HCT116 (cell line): Measurements from ENCODE around the gene CERS6. TPM values are rescaled to one million over a fixed set of nuclear protein-coding genes. Genes with fewer than 3 reads are reported as not detected.

Experiments
- ATAC-seq: fragments of 200-7000 bp; cut with Tn5 transposase; 2 replicates; pipeline ENCODE4 v1.9.1; 2020; ENCODE audit warnings: mild to moderate bottlenecking, moderate library complexity
- BruUV-seq: library from RNA; stranded (reverse); fragments of 400-500 nt; replicated peaks from 2 replicates; lab custom pipeline; 2021; lab: Mats Ljungman, UMichigan
- CTCF ChIA-PET: fragments of 300-600 bp; sonication (Branson Sonifier 250); formaldehyde crosslinking; loops from one replicate; lab custom pipeline; 2021; ENCODE audit warnings: antibody characterized with exemption; lab: Charles Lee
- POLR2A ChIA-PET: fragments of 300-600, 350-600 bp; sonication (Branson Sonifier 250); formaldehyde crosslinking; loops from one replicate; lab custom pipeline; 2021; ENCODE audit warnings: antibody characterized with exemption; lab: Charles Lee
- RAD21 ChIA-PET, 2 experiments: fragments of 300-600 bp; sonication (Branson Sonifier 250); formaldehyde crosslinking; loops; one replicate each; lab custom pipeline; 2023; ENCODE audit warnings: low total read pairs in 2 of 2; ENCODE audit not compliant: uncharacterized antibody in 2 of 2, unreplicated experiment in 2 of 2, low non-redundant PET in 1 of 2; lab: Charles Lee
- DNase-seq: peaks from one replicate; pipeline ENCODE4 v3.0.0-alpha.2; 2010; ENCODE audit warnings: low read depth, low spot score
- H2AFZ ChIP-seq: fragments of 200-600 bp; shearing (Covaris generic), sonication (generic); 2 replicates; pipeline ENCODE4 v1.6.1; 2017; ENCODE audit warnings: low read depth, mixed run types, mixed read lengths, antibody characterized with exemption, low read length; ENCODE audit not compliant: poor library complexity, severe bottlenecking
- H3K27ac ChIP-seq: 2 replicates; pipeline ENCODE4 v1.5.1; 2012; ENCODE audit warnings: low read depth, low read length
- H3K27me3 ChIP-seq: fragments of 200-600 bp; sonication (generic); 2 replicates; pipeline ENCODE4 v1.6.1; 2016; ENCODE audit warnings: mixed run types, low read length, mixed read lengths; ENCODE audit not compliant: insufficient read depth
- H3K36me3 ChIP-seq, 2 experiments: fragments of 200-500 bp in 1 of 2; fragments of 200-600 bp in 1 of 2; sonication (Bioruptor generic) in 1 of 2; sonication (generic) in 1 of 2; 2 replicates each; pipeline versions ENCODE4 v1.5.1 to v1.6.1; 2014 to 2016; ENCODE audit warnings: low read length in 2 of 2, inconsistent platforms in 1 of 2, mixed read lengths in 1 of 2, mixed run types in 1 of 2; ENCODE audit not compliant: insufficient read depth in 2 of 2, control insufficient read depth in 1 of 2
- H3K4me1 ChIP-seq, 2 experiments: fragments of 200-600 bp in 1 of 2; sonication (generic) in 1 of 2; 2 replicates each; pipeline versions ENCODE4 v1.5.1 to v1.6.1; 2012 to 2017; ENCODE audit warnings: low read length in 2 of 2, inconsistent platforms in 1 of 2, mild to moderate bottlenecking in 1 of 2, mixed read lengths in 1 of 2, mixed run types in 1 of 2, moderate library complexity in 1 of 2; ENCODE audit not compliant: insufficient read depth in 2 of 2, control insufficient read depth in 1 of 2
- H3K4me2 ChIP-seq: fragments of 200-600 bp; sonication (generic); 2 replicates; pipeline ENCODE4 v1.6.1; 2017; ENCODE audit warnings: mixed run types, low read length, mixed read lengths
- H3K4me3 ChIP-seq, 2 experiments: fragments of 200-600 bp in 1 of 2; sonication (generic) in 1 of 2; replicated peaks in 1 of 2; 2 replicates each; pipeline ENCODE4 v1.5.1; 2011 to 2016; ENCODE audit warnings: low read length in 2 of 2, control low read depth in 1 of 2, low read depth in 1 of 2, mild to moderate bottlenecking in 1 of 2, mixed read lengths in 1 of 2, mixed run types in 1 of 2
- H3K79me2 ChIP-seq: fragments of 200-600 bp; sonication (generic); 2 replicates; pipeline ENCODE4 v1.6.1; 2017; ENCODE audit warnings: mild to moderate bottlenecking, mixed run types, low read length, moderate library complexity, mixed read lengths; ENCODE audit not compliant: insufficient read depth
- H3K9ac ChIP-seq: fragments of 200-600 bp; sonication (generic); 2 replicates; pipeline ENCODE4 v1.6.1; 2016; ENCODE audit warnings: low read length, mixed read lengths
- H3K9me2 ChIP-seq: fragments of 200-600 bp; sonication (generic), shearing (Covaris generic); 2 replicates; pipeline ENCODE4 v1.6.1; 2017; ENCODE audit warnings: mixed run types, mild to moderate bottlenecking, moderate library complexity; ENCODE audit not compliant: insufficient read depth
- H3K9me3 ChIP-seq, 2 experiments: fragments of 200-500 bp in 1 of 2; fragments of 200-600 bp in 1 of 2; sonication (Bioruptor generic) in 1 of 2; sonication (generic) in 1 of 2; 2 replicates each; pipeline ENCODE4 v1.6.1; 2014 to 2017; ENCODE audit warnings: low read length in 2 of 2, mixed read lengths in 2 of 2, inconsistent platforms in 1 of 2, low read depth in 1 of 2, mild to moderate bottlenecking in 1 of 2, mixed run types in 1 of 2, moderate library complexity in 1 of 2; ENCODE audit not compliant: control insufficient read depth in 1 of 2, insufficient read depth in 1 of 2
- H4K20me1 ChIP-seq: fragments of 200-600 bp; sonication (generic), shearing (Covaris generic); 2 replicates; pipeline ENCODE4 v1.6.1; 2017; ENCODE audit warnings: mixed run types, mild to moderate bottlenecking, moderate library complexity; ENCODE audit not compliant: insufficient read depth
- CBX3 ChIP-seq: IDR thresholded peaks from 2 replicates; pipeline ENCODE4 v1.6.1; 2012; ENCODE audit warnings: low read depth
- EGR1 ChIP-seq: IDR thresholded peaks from 2 replicates; pipeline ENCODE4 v1.6.1; 2012; ENCODE audit warnings: low read depth
- EZH2 ChIP-seq: fragments of 200-600 bp; sonication (generic); IDR thresholded peaks from 2 replicates; pipeline ENCODE4 v1.6.1; 2017; ENCODE audit warnings: antibody characterized with exemption, mixed run types
- EZH2phosphoT487 ChIP-seq: fragments of 200-600 bp; IDR thresholded peaks from 2 replicates; pipeline ENCODE4 v1.6.1; 2018; ENCODE audit warnings: antibody characterized with exemption, borderline replicate concordance
- FOSL1 ChIP-seq: IDR thresholded peaks from 2 replicates; pipeline ENCODE4 v1.6.1; 2012; ENCODE audit warnings: low read depth
- MAX ChIP-seq: IDR thresholded peaks from 2 replicates; pipeline ENCODE4 v1.6.1; 2012
- POLR2A ChIP-seq: IDR thresholded peaks from 2 replicates; pipeline ENCODE4 v1.7.0; 2011; ENCODE audit warnings: borderline replicate concordance; ENCODE audit not compliant: insufficient read depth, insufficient read length; ENCODE audit errors: extremely low read depth
- POLR2AphosphoS5 ChIP-seq: IDR thresholded peaks from 2 replicates; pipeline ENCODE4 v1.6.1; 2011; ENCODE audit warnings: mild to moderate bottlenecking, low read depth, low read length, moderate library complexity
- RAD21 ChIP-seq: IDR thresholded peaks from 2 replicates; pipeline ENCODE4 v1.6.1; 2012; ENCODE audit warnings: low read depth, mild to moderate bottlenecking
- SIN3A ChIP-seq: IDR thresholded peaks from 2 replicates; pipeline ENCODE4 v1.6.1; 2012; ENCODE audit warnings: low read depth
- SRF ChIP-seq: IDR thresholded peaks from 2 replicates; pipeline ENCODE4 v1.6.1; 2012; ENCODE audit warnings: low read depth
- TCF7L2 ChIP-seq: IDR thresholded peaks from 2 replicates; pipeline ENCODE4 v1.7.0; 2011; ENCODE audit warnings: borderline replicate concordance, inconsistent platforms; ENCODE audit not compliant: insufficient read depth, insufficient read length; ENCODE audit errors: extremely low read depth
- YY1 ChIP-seq: IDR thresholded peaks from 2 replicates; pipeline ENCODE4 v1.6.1; 2011; ENCODE audit warnings: low read length, low read depth, moderate library complexity, mild to moderate bottlenecking; ENCODE audit not compliant: insufficient replicate concordance; ENCODE audit errors: extremely low read depth
- ZBTB33 ChIP-seq: IDR thresholded peaks from 2 replicates; pipeline ENCODE4 v1.6.1; 2011; ENCODE audit warnings: mild to moderate bottlenecking, low read length, moderate library complexity; ENCODE audit not compliant: insufficient replicate concordance; ENCODE audit errors: extremely low read depth
- ZNF274 ChIP-seq: fragments of 200-500 bp; sonication (Bioruptor generic); IDR thresholded peaks from 2 replicates; pipeline ENCODE4 v1.6.1; 2014; ENCODE audit warnings: mild to moderate bottlenecking, low read depth, low read length, inconsistent platforms
- intact Hi-C: fragments of 100-400 bp; cut with micrococcal nuclease; formaldehyde crosslinking; loops from 2 replicates; pipeline ENCODE4 v1.10.0; 2022
- total RNA-seq: library from RNA; stranded (reverse); gene quantifications from one replicate; pipeline ENCODE4 v1.2.1, GENCODE V29; 2021; ENCODE audit not compliant: unreplicated experiment

Gene CERS6
- total RNA-seq, 1 experiment from 2014 or later, result 37.0 TPM

GRCh38 chr2:168428431-168428830 is 27.6 kb upstream of the CERS6 start:
- BruUV-seq, result no TSS peak
- Histone ChIP-seq H3K4me2 (no peak overlapping the region), H3K27me3 (no peaks in the 10 kb centered on the region), H3K9ac (no peak overlapping the region), H3K4me1 (no peaks in the 10 kb centered on the region), H4K20me1 (no peaks in the 10 kb centered on the region), H3K4me3 (no peak overlapping the region), H3K9me3 (no peaks in the 10 kb centered on the region), H3K79me2 (no peaks in the 10 kb centered on the region), H2AFZ (no peak overlapping the region), H3K27ac (no peak overlapping the region), H3K9me2 (no peaks in the 10 kb centered on the region), H3K36me3 (no peaks in the 10 kb centered on the region)
- RAD21 ChIA-PET, result no interaction called here
- intact Hi-C loops, result no loop called here
- POLR2A ChIA-PET, result no interaction called here
- TF ChIP-seq SIN3A, result no peak
- no peak for TF ChIP-seq TCF7L2
- no peak for TF ChIP-seq ZBTB33
- no peak for TF ChIP-seq POLR2AphosphoS5
- no peak for TF ChIP-seq EZH2phosphoT487
- TF ChIP-seq SRF, result no peak
- no peak for TF ChIP-seq RAD21
- no peak for TF ChIP-seq POLR2A
- no peak for TF ChIP-seq ZNF274
- no peak for TF ChIP-seq MAX
- TF ChIP-seq FOSL1, result no peak
- TF ChIP-seq EGR1, result no peak
- no peak for TF ChIP-seq EZH2
- no peak for TF ChIP-seq CBX3
- TF ChIP-seq YY1, result no peak
- no peak for DNase-seq
- CTCF ChIA-PET, result no interaction called here
- ATAC-seq, result no peak
